ENCODE measurements around the gene XAB2. TPM values are rescaled to one million over a fixed set of nuclear protein-coding genes. Genes with fewer than 3 reads are reported as not detected.
A peak's percentile ranks its signal among the peaks of the same experiment; 100 is the strongest.

Gene XAB2
- total and polyA plus RNA-seq, 8 donors = 16.8 to 71.5 (median 23.8) TPM

DNA sequence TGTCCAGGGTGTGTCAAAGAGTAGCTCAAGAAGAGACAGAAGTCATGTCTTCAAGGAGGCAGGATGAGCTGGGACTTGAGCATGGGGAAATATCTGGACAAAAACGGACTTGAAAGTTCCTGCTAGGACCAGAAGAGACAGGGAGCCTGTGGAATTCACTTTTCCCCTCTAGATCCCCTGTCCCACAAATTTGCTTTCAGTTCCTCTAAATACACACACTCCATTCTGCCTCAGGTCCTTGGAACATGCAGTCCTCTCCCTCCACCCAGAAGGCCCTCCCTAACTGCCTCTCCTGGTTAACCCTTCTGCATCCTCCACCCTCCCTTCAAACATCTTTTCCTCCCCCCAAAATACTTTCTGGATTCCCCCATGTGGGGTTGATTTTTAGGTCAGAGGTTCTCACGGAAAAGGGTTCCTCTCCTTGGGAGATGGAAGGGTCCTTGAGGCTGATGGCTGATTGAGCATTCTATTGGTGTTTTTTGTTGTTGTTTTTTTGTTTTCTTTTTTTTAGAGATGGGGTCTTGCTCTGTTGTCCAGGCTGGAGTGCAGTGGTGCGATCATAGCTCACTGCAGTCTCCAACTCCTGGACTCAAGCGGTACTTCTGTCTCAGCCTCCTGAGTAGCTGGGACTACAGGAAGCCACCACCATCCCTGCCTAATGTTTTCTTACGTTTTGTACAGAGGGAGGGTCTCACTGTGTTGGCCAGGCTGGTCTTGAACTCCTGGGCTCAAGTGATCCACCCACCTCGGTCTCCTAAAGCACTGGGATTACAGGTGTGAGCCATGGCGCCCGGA is 32.6 kb upstream of the XAB2 start:
- Histone ChIP-seq H3K36me3 (no peaks in the 10 kb centered on the region), H3K27me3 (no peaks in the 10 kb centered on the region), H3K4me3 (no peak overlapping the region), H3K4me1 (no peaks in the 10 kb centered on the region), H3K27ac (no peak overlapping the region), H3K9me3 (no peaks in the 10 kb centered on the region)
- no peak for TF ChIP-seq CTCF (IDR thresholded peaks at IDR 0.05)
- no peak for DNase-seq
- ATAC-seq = no peak
- intact Hi-C loops (cut with DNase I) = no loop called here
- FAIRE-seq = no peak
- WGBS, 2 donors = 57 to 69% methylated on average over 8 of the region's 8 CpGs

GRCh38 chr19:7658219-7658686 is 28.9 kb upstream of the XAB2 start:
- FAIRE-seq (no peak), ATAC-seq (no peak)
- 28% methylated on average over 9 of the region's 9 CpGs for WGBS, 2 donors

GRCh38 chr19:7657131-7657751 is 27.9 kb upstream of the XAB2 start:
- Histone ChIP-seq H3K9me3 (no peaks in the 10 kb centered on the region), H3K4me1 (no peaks in the 10 kb centered on the region), H3K4me3 (no peak overlapping the region), H3K36me3 (no peaks in the 10 kb centered on the region), H3K27ac (no peak overlapping the region), H3K27me3 (no peaks in the 10 kb centered on the region)
- DNase-seq (no peak), FAIRE-seq (no peak), ATAC-seq (peak in 2 of 4 donors; percentile 38 to 39)
- no peak for TF ChIP-seq CTCF (IDR thresholded peaks at IDR 0.05)
- WGBS, 2 donors = 57 to 61% methylated on average over 14 of the region's 14 CpGs
- intact Hi-C loops (cut with DNase I) = no loop called here

More at GRCh38 chr19:7658219-7658686, 28.9 kb upstream of the XAB2 start:
- Histone ChIP-seq H3K36me3 (no peaks in the 10 kb centered on the region), H3K4me1 (no peaks in the 10 kb centered on the region), H3K9me3 (no peaks in the 10 kb centered on the region), H3K4me3 (no peak overlapping the region), H3K27ac (no peak overlapping the region), H3K27me3 (no peaks in the 10 kb centered on the region)
- intact Hi-C loops (cut with DNase I) = no loop called here
- no peak for DNase-seq
- no peak for TF ChIP-seq CTCF (IDR thresholded peaks at IDR 0.05)

GRCh38 chr19:7655581-7655980 is 26.2 kb upstream of the XAB2 start:
- no peak for ATAC-seq
- peaks cover 0 to 3% (median 0%) of the 10 kb centered on the region in 3 donors for H3K4me1 ChIP-seq
- intact Hi-C loops (cut with DNase I) = no loop called here
- no peaks in the 10 kb centered on the region for H3K27me3 ChIP-seq
- WGBS, 2 donors = 57 to 73% methylated on average over 8 of the region's 8 CpGs
- TF ChIP-seq CTCF (IDR thresholded peaks at IDR 0.05) = no peak
- no peaks in the 10 kb centered on the region for H3K9me3 ChIP-seq
- no peak for FAIRE-seq
- no peak for DNase-seq
- H3K4me3 ChIP-seq = no peak overlapping the region
- no peaks in the 10 kb centered on the region for H3K36me3 ChIP-seq
- H3K27ac ChIP-seq = no peak overlapping the region

- ATAC-seq (no peak), DNase-seq (no peak), FAIRE-seq (no peak)
- intact Hi-C loops (cut with DNase I) = no loop called here
- no peak for TF ChIP-seq CTCF (IDR thresholded peaks at IDR 0.05)
- no peak overlapping the region for H3K4me3 ChIP-seq
- peaks cover 0 to 3% (median 0%) of the 10 kb centered on the region in 3 donors for H3K4me1 ChIP-seq
- no peaks in the 10 kb centered on the region for H3K27me3 ChIP-seq
- H3K27ac ChIP-seq = no peak overlapping the region
- 48% methylated on average over 8 of the region's 8 CpGs for WGBS, 2 donors
- H3K36me3 ChIP-seq = no peaks in the 10 kb centered on the region
- no peaks in the 10 kb centered on the region for H3K9me3 ChIP-seq
Observed at GRCh38 chr19:7654401-7654800, 25.1 kb upstream of the XAB2 start.
